Psoas muscle (tissue), 8 donors: Measurements from ENCODE around the gene HERPUD1. TPM values are rescaled to one million over a fixed set of nuclear protein-coding genes. Genes with fewer than 3 reads are reported as not detected.
A peak's percentile ranks its signal among the peaks of the same experiment; 100 is the strongest.
"Not testable (repeated sequence)": the region's sequence is repeated elsewhere in the genome, so short reads cannot be mapped to it uniquely, and the experiment has no call there.

ENCODE experiments used
- ATAC-seq, 4 donors: fragments of 200-7000 bp; cut with Tn5 transposase; one replicate each; pipeline ENCODE4 v1.9.1; 2020; ENCODE audit warnings: moderate library complexity in 3 of 4, mild to moderate bottlenecking in 2 of 4
- DNase-seq, 2 donors: peaks; one replicate each; pipeline ENCODE4 v3.0.0-alpha.2; 2020
- H3K27ac ChIP-seq: fragments of 200-600 bp; one replicate; pipeline ENCODE4 v1.8.0; 2022
- H3K27me3 ChIP-seq, 3 donors: fragments of 200-600 bp in 1 of 3; one replicate each; pipeline versions ENCODE4 v1.6.1 to v1.8.0; 2013 to 2022; ENCODE audit warnings: low read length in 2 of 3, mild to moderate bottlenecking in 2 of 3, moderate library complexity in 1 of 3; ENCODE audit not compliant: insufficient read depth in 3 of 3
- H3K36me3 ChIP-seq, 2 donors: fragments of 200-600 bp in 1 of 2; one replicate each; pipeline versions ENCODE4 v1.6.1 to v1.8.0; 2013 to 2022; ENCODE audit warnings: low read depth in 1 of 2, mild to moderate bottlenecking in 1 of 2, moderate library complexity in 1 of 2; ENCODE audit not compliant: insufficient read depth in 1 of 2
- H3K4me1 ChIP-seq: fragments of 200-600 bp; one replicate; pipeline ENCODE4 v1.8.0; 2022
- H3K4me3 ChIP-seq: fragments of 200-600 bp; one replicate; pipeline ENCODE4 v1.8.0; 2022; ENCODE audit warnings: mild to moderate bottlenecking
- H3K9me3 ChIP-seq: fragments of 200-600 bp; one replicate; pipeline ENCODE4 v1.8.0; 2022
- WGBS, 3 donors: extraction: QIAGEN DNeasy Blood & Tissue Kit; methylation state at CpG; one replicate each; pipeline versions ENCODE4 v1.1.6 to v1.1.7; 2013; 5-methylcytosine and 5-hydroxymethylcytosine counted together
- intact Hi-C, 2 donors: fragments of 100-400 bp; cut with DNase I; formaldehyde crosslinking; loops; one replicate each; pipeline versions ENCODE4 v1.11.0 to v1.14.2; 2022
- polyA plus RNA-seq, 3 donors: library from polyadenylated mRNA; stranded (reverse); fragments of 200-250 nt; gene quantifications; one replicate each; pipeline ENCODE4 v1.2.3, GENCODE V29; 2013
- total RNA-seq, 4 donors: library from RNA; stranded (reverse); fragmentation: NEBNext Ultra II Directional in 2 of 4; extraction: Animal tissue kit (Norgen Biotek cat#: 25700) in 2 of 4; gene quantifications; one replicate each; pipeline versions ENCODE4 v1.2.1 to v1.2.4, GENCODE V29; 2021 to 2023
- TF ChIP-seq, protein P1 (sequence below): fragments of 200-600 bp; IDR thresholded peaks from one replicate; pipeline ENCODE4 v1.8.0; 2022; ENCODE audit warnings: antibody characterized with exemption
- donor health status: healthy with polysubstance abuse.
- donor health status: DM: no; HTN: no; CAD: no; lungs with moderate emphysema.
- donor health status: Bipolar disorder and iron deficiency.
- donor health status: healthy.
- donor health status: DM: yes; HTN: yes; CAD: no.
- donor health status: DM: no; HTN: no; CAD: no.
- donor health status: DM: no; HTN: no; CAD: no.
- donor health status: DM: yes; HTN: yes; CAD: no.

Gene HERPUD1
- total and polyA plus RNA-seq, 7 donors, result 70.2 to 162 (median 113) TPM

- no peak overlapping the region for H3K27ac ChIP-seq
Observed at GRCh38 chr16:56973294-56973689, 41.4 kb downstream of the HERPUD1 start.

DNA sequence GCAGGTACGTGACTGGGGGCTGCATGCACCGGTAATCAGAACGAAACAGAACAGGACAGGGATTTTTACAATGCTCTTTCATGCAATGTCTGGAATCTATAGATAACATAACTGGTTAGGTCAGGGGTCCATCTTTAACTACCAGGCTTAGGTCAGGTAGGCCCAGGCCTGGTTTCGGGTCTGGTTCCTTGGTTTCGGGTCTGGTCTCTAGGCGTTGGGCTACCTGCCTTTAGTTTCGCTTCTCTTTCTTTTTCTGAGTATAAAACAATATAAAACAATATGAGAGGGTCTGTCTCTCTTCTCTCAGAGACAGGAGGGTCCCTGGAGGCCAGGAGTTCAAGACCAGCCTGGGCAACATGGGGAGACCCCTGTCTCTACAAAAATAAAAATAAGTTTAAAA is 42.0 kb downstream of the HERPUD1 start:
- H3K27ac ChIP-seq, H3K4me3 ChIP-seq, ATAC-seq, intact Hi-C loops, H3K27me3 ChIP-seq, H3K36me3 ChIP-seq, H3K4me1 ChIP-seq, H3K9me3 ChIP-seq: not testable (repeated sequence)
- WGBS, 3 donors, result 81 to 94% (median 84%) methylated on average over 7 of the region's 7 CpGs
- DNase-seq, result peak in 1 of 2 donors; percentile 1

More at GRCh38 chr16:56973294-56973689, 41.4 kb downstream of the HERPUD1 start:
- Histone ChIP-seq H3K27me3 (peaks cover 0 to 3% (median 0%) of the 10 kb centered on the region in 3 donors), H3K9me3 (no peaks in the 10 kb centered on the region), H3K4me1 (no peaks in the 10 kb centered on the region), H3K36me3 (no peaks in the 10 kb centered on the region), H3K4me3 (no peak overlapping the region)
- DNase-seq (peak in 1 of 2 donors; percentile 26), ATAC-seq (no peak)
- intact Hi-C loops, result no loop called here
- 75 to 82% (median 79%) methylated on average over 9 of the region's 9 CpGs for WGBS, 3 donors
- TF ChIP-seq, protein P1, sequence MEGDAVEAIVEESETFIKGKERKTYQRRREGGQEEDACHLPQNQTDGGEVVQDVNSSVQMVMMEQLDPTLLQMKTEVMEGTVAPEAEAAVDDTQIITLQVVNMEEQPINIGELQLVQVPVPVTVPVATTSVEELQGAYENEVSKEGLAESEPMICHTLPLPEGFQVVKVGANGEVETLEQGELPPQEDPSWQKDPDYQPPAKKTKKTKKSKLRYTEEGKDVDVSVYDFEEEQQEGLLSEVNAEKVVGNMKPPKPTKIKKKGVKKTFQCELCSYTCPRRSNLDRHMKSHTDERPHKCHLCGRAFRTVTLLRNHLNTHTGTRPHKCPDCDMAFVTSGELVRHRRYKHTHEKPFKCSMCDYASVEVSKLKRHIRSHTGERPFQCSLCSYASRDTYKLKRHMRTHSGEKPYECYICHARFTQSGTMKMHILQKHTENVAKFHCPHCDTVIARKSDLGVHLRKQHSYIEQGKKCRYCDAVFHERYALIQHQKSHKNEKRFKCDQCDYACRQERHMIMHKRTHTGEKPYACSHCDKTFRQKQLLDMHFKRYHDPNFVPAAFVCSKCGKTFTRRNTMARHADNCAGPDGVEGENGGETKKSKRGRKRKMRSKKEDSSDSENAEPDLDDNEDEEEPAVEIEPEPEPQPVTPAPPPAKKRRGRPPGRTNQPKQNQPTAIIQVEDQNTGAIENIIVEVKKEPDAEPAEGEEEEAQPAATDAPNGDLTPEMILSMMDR, result no peak

- no peak overlapping the region for H3K27ac ChIP-seq
- intact Hi-C loops, result no loop called here
- DNase-seq, result no peak
Observed at GRCh38 chr16:56974549-56975300, 42.8 kb downstream of the HERPUD1 start.

GRCh38 chr16:56975714-56976113 is 43.8 kb downstream of the HERPUD1 start:
- Histone ChIP-seq H3K4me3 (no peak overlapping the region), H3K9me3 (no peaks in the 10 kb centered on the region), H3K27me3 (peaks cover 0 to 3% (median 0%) of the 10 kb centered on the region in 3 donors), H3K36me3 (no peaks in the 10 kb centered on the region), H3K27ac (no peak overlapping the region), H3K4me1 (no peaks in the 10 kb centered on the region)
- TF ChIP-seq, protein P1, result no peak
- ATAC-seq, result no peak
- intact Hi-C loops, result no loop called here
- DNase-seq, result no peak
- WGBS, 3 donors, result 90 to 93% (median 92%) methylated on average over 10 of the region's 10 CpGs

More at GRCh38 chr16:56974549-56975300, 42.8 kb downstream of the HERPUD1 start:
- Histone ChIP-seq H3K4me1 (no peaks in the 10 kb centered on the region), H3K4me3 (no peak overlapping the region), H3K27me3 (peaks cover 0 to 3% (median 0%) of the 10 kb centered on the region in 3 donors), H3K9me3 (no peaks in the 10 kb centered on the region), H3K36me3 (no peaks in the 10 kb centered on the region)
- TF ChIP-seq, protein P1, result no peak
- WGBS, 3 donors, result 85 to 87% (median 86%) methylated on average over 9 of the region's 9 CpGs
- no peak for ATAC-seq

GRCh38 chr16:56977216-56977615 is 45.3 kb downstream of the HERPUD1 start:
- Histone ChIP-seq H3K36me3 (no peaks in the 10 kb centered on the region), H3K4me3 (no peak overlapping the region), H3K27me3 (peaks cover 0 to 3% (median 0%) of the 10 kb centered on the region in 3 donors), H3K27ac (no peak overlapping the region), H3K9me3 (no peaks in the 10 kb centered on the region), H3K4me1 (no peaks in the 10 kb centered on the region)
- WGBS, 3 donors, result 79 to 90% (median 80%) methylated on average over 6 of the region's 6 CpGs
- intact Hi-C loops, result no loop called here
- ATAC-seq (no peak), DNase-seq (no peak)
- TF ChIP-seq, protein P1, result no peak
